Right hindlimb (tissue), 1 donor: Measurements from ENCODE around the gene ARFRP1.

Experiments
- DNase-seq: peaks from one replicate; pipeline ENCODE4 v3.0.0-alpha.2; 2018

Gene ARFRP1

DNA sequence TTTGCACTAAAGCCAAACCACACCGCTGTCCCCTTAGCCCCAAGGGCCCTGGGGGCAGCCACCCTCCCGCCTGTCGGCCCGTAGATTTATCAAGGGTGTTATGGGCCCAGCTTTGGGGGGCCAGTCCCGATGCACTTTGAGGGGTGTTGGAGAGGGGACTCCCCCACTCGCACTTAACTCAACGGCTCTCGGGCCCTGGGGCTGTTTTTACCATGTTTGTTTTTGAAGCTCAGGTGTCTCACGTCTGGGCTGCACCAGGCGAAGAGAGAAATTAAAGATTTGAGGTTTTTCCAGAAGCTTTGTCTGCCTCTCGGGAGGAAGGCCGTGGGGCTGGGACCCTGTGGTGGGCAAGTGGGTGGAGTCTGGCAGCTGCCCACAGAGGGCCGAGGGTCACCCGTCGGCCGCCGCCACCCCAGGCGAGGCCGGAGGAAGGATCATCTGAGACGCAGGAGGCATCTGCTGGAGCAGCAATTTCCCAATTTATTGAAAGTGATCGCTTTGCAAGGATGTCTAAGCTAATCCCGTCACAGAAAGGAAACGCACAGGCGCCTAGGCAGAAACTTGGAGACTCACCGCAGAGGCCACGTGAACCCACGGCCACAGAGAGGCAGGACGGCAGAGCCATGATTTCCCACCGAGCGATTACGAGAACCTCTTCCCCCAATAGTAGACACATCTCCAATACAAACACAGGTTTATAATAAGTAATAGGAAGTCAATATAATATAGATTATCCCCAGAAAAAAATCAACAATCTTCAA, 35.6 kb upstream of the ARFRP1 start:
- no peak for DNase-seq

DNA sequence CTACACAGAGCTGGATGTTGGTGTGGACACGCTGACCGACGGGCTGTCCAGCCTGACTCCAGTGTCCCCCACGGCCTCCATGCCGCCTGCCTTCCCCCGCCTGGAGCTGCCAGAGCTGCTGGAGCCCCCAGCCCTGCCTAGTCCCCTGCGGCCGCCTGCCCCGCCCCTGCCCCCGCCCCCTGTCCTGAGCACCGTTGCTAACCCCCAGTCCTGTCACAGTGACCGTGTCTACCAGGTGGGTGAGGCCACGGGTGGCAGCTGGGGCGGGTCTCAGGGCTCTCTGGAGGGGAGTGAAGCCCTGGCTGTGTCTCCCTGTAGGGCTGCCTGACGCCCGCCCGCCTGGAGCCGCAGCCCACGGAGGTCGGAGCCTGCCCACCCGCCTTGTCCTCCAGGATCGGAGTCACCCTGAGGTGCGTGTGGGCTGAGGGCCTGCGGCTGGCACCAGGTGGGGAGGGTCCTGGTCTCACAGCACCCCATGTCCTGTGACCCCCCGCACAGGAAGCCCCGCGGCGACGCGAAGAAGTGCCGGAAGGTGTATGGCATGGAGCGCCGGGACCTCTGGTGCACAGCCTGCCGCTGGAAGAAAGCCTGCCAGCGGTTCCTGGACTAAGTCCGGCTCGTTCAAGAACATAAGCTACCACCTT, 34.7 kb upstream of the ARFRP1 start:
- peak; percentile 21 for DNase-seq

DNA sequence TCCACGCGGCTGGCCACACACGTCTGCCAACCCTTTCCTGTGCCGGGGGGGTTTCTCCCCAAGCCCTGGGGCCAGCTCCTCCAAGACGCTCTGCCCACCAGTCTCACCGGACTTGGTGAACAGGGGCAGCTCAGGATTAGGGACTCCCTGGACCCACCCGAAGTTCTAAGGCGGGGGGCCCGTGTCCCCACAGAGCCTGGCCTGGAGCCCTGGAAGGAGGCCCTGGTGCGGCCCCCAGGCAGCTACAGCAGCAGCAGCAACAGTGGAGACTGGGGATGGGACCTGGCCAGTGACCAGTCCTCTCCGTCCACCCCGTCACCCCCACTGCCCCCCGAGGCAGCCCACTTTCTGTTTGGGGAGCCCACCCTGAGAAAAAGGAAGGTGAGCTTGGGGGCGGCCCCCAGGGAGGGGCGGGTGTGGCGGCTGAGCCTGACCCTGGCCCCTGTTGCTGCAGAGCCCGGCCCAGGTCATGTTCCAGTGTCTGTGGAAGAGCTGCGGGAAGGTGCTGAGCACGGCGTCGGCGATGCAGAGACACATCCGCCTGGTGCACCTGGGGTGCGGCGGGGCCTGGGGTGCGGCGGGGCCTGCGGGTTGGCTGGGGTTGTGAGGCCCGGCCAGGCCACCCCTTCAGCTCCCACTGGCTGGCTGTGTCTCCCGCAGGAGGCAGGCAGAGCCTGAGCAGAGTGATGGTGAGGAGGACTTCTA, 34.1 kb upstream of the ARFRP1 start:
- peak; percentile 34 for DNase-seq

DNA sequence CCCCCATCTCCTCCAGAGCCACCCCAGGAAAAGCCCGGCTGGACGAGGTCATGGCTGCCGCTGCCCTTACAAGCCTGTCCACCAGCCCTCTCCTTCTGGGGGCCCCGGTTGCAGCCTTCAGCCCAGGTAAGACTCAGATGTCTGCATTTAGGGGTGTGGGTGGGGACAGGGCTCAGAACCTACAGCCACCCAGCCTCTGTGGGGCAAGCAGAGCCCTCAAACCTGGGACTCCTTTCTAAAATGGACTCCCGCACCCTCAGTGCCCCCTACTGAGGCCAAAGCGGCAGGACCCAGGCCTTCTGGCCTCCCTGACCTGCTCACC, 33.5 kb upstream of the ARFRP1 start:
- no peak for DNase-seq

DNA sequence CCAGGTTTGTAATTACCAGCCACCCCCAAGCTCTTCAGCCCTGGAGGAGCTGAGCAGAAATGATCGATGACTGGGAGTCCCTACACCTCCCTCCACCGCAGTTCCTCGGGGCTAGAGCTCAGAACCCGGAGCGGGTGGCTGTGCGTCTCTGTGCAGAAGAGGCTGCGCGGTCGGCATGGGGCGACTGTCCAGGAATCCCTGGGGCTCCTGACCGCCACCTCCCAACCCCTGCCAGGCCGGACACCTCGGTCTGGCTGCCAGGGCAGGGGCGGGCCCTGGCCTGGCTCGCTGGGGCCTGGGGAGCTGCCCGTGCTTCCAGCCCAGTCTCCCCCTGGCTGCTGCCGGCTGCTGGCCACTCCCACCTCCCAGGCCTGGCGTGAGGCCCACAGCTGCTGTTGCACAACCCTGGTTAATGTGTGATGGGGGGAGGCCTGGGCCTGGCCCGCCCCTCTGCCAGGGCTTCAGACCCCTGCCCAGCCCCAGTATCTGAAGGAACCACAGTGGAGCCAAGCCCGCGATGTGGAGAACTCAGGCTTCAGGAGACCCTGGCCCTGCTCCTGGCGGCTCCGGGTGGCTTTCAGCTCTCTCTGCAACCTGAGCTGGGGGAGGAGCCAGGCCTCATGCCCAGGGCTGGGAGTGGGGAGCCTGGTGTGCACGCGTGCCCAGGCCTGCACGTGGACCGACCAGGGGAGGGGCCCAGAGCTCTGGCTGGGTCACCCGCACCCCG, 33.0 kb upstream of the ARFRP1 start:
- DNase-seq: peak; percentile 95

DNA sequence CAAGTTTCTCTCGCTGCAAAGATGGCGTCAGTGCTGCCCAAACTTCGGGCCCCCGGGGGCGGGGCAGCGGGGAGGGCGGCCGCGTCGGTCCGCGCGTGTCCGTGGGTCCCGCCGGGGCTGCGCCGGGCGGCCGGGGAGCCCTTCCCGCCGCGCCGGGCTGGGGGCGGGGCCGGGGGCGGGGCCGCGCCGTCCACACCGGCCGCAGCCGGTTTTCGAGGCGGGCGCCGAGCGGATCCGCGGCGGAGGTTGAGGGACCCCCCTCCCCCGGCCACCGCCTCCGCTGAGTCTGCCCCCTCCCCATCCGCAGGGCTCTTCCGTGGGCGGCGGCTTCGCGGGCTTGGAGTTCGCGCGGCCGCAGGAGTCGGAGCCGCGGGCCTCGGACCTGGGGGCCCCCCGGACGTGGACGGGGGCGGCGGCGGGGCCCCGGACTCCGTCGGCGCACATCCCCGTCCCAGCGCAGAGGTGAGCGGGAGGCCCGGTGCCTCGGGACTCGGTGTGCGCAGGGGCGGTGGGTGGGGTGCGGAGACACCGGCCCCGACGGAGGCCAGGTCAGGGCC, 32.4 kb upstream of the ARFRP1 start:
- peak; percentile 75 for DNase-seq

DNA sequence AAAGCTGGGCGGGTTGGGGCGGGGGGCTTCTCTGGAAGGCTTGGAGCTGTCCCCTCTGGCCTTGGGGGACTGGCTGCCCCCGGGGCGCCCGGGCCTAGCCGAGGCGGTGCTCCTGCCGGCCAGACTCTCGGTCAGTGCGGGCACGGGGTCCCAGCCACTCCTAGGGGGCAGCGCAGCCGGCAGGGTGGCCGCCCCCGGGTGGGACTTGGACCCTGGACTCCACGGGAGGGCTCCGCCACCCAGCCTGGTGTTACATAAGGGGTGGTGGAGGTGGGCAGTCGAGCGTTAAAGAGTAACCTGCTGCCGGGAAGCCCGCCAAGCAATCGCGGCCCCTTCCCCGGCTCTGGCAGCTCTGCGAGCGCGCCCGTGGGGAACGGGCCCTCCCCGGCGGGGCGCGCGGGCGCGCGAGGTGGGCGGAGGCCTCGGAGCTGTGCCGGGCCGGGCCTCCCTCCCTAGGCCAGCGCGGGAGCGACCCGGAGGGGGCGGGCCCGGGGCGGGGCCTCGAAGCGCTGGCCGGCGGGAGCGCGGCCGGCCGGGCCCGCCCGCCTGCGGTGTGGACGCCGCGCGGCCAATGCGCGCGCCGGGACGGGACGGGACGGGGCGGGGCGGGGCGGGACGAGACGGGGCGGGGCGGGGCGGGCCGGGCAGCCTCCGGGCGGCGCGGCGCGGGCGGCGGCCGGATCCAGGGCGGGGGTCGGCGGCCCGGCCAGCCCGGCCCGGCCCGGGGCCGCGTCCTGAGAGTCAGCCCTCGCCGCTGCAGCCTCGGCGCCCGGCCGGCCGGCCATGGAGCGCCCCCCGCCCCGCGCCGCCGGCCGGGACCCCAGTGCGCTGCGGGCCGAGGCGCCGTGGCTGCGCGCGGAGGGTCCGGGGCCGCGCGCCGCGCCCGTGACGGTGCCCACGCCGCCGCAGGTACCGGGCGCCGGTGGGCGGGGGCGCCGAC, 31.6 kb upstream of the ARFRP1 start, which contains the start of gene SLC2A4RG:
Gene SLC2A4RG (plus strand): TSS at position 647 of the 940 bp plus-strand sequence. CDS start 137 bp downstream, at position 784.
- peak; percentile 90 for DNase-seq

DNA sequence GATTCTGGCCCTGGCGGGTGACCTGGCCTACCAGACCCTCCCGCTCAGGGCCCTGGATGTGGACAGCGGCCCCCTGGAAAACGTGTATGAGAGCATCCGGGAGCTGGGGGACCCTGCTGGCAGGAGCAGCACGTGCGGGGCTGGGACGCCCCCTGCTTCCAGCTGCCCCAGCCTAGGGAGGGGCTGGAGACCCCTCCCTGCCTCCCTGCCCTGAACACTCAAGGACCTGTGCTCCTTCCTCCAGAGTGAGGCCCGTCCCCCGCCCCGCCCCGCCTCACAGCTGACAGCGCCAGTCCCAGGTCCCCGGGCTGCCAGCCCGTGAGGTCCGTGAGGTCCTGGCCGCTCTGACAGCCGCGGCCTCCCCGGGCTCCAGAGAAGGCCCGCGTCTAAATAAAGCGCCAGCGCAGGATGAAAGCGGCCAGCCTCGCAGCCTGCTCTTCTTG, 30.9 kb upstream of the ARFRP1 start:
- peak; percentile 78 for DNase-seq

DNA sequence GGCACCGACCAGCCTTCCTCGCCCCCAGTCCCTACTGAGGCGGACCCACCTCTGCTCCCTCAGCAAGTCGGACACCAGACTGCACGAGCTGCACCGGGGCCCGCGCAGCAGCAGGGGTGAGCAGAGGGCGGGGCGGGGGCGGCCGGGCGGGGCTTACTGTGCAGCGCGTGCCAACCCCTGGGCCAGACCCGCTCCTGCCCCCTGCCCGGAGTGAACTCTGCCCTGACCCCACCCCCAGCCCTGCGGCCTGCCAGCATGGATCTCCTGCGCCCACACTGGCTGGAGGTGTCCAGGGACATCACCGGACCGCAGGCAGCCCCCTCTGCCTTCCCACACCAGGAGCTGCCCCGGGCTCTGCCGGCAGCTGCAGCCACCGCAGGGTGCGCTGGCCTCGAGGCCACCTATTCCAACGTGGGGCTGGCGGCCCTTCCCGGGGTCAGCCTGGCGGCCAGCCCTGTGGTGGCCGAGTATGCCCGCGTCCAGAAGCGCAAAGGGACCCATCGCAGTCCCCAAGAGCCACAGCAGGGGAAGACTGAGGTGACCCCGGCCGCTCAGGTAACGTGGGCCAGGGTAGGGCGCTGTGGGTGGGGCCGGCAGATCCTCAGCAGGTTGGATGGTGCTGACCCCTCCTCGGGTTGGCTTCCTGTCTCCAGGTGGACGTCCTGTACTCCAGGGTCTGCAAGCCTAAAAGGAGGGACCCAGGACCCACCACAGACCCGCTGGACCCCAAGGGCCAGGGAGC, 30.3 kb upstream of the ARFRP1 start:
- no peak for DNase-seq

DNA sequence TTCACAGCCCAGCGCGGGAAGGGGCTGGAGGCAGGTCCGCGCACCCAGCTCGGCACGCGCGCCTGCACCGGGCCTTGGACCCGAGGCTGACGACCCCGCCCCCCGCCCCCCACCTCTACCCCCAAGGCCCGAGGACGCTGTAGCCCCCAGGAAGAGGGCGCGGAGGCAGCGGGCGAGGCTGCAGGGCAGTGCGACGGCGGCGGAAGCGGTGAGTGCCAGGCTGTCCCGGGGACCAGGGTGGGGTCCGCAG, 29.8 kb upstream of the ARFRP1 start:
- DNase-seq: no peak

DNA sequence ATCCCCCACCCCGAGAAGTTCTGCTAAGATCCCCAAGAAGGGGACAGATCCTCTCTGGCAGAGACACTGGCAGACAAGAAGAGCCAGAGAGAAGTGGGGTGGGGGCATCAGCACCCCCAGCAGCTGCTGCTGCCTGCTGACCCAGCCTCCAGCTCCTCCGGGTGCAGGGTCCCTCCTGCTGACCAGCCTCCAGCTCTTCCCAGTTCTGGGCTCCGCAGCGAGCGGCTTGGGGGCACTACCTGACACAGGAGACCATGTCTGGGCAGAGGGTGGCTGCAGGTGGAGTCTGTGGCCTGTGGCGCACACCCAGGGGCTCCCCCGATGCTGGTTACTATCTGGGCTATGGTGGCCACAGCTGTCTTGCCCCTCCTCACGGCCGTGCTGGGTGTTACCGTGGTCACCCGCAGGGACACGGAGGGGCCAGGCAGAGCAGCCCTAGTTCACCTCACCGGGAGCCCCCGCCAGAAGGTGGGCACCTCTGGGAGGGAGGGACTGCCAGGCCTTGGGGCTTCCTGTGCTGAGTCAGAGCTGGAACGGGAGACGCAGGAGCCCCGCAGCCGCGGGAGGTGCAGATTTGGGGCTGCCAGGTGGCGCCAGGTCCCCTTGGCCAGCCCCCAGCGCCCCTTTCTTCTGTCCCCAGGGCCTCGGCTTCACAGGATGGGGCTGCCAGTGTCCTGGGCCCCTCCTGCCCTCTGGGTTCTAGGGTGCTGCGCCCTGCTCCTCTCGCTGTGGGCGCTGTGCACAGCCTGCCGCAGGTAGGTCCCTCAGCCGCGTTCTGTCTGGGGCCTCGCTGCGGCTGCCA, 29.3 kb upstream of the ARFRP1 start:
- DNase-seq: no peak

DNA sequence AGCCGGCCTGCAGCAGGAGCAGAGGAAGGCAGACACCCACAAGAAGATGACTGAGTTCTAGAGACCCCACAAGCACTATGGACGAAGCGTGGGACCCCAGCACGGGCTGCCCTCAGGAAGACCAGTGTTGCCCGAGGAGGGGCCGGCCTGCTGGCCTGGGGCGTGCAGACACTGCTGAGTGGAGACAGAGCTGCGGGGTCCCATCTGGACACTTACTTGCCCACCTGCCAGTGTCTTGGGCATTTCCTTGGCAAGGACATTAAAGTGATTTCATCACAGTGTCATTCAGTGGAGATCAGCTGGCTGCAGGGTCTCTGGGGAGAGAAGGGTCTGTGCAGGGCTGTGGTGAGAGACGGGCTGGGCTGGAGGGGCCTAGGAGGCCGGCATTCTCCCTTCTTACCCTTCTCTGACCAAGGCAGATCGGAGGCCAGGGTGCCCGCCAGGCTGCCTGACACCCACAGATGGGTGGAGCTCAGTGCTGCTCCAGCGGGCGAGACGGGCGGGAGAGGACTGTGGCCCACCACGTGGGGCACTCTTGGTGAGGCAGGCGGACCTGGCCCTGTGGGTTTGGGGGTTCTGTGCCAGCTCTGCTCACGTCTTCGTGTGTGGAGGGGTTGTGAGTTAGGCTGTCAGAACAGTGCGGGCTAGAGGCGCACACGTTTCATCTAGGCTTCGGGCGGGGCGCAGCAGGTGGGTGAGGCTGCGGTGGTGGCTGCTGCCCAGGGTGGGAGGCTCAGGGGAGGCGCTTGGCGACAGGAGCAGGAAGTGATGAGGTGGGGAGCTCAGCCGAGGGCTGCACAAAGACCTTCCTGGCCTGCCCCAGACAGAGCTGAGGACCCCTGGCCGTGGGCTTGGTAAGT, 28.3 kb upstream of the ARFRP1 start, which contains the start of gene LIME1:
Gene LIME1 (plus strand): TSS at position 806 of the 860 bp plus-strand sequence. CDS start 886 bp downstream, outside the sequence.
- no peak for DNase-seq

DNA sequence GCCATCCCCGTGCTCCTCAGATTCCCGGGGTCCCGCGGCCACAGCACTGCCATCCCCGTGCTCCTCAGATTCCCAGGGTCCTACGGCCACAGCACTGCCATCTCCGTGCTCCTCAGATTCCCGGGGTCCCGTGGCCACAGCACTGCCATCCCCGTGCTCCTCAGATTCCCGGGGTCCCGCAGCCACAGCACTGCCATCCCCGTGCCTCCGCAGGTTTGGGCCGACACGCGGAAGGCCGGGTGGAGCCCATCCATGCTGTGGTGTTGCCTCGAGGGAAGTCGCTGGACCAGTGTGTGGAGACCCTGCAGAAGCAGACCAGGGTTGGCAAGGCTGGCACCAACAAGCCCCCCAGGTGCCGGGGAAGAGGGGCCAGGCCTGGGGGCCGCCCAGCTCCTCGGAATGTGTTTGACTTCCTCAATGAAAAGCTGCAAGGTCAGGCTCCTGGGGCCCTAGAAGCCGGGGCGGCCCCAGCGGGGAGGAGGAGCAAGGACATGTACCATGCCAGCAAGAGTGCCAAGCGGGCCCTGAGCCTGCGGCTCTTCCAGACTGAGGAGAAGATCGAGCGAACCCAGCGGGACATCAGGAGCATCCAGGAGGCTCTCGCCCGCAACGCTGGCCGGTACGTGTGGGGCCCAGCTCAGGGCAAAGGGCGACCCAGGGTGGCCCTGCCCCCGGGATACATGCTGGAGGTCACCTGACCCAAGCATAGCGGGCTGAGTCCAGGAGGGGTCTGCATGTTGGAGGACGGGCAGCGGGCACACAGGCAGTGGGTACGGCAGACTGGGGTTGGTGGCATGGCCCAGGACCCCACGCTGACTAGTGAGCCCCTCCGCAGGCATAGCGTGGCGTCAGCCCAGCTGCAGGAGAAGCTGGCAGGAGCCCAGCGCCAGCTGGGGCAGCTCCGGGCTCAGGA, 27.4 kb upstream of the ARFRP1 start:
- no peak for DNase-seq

DNA sequence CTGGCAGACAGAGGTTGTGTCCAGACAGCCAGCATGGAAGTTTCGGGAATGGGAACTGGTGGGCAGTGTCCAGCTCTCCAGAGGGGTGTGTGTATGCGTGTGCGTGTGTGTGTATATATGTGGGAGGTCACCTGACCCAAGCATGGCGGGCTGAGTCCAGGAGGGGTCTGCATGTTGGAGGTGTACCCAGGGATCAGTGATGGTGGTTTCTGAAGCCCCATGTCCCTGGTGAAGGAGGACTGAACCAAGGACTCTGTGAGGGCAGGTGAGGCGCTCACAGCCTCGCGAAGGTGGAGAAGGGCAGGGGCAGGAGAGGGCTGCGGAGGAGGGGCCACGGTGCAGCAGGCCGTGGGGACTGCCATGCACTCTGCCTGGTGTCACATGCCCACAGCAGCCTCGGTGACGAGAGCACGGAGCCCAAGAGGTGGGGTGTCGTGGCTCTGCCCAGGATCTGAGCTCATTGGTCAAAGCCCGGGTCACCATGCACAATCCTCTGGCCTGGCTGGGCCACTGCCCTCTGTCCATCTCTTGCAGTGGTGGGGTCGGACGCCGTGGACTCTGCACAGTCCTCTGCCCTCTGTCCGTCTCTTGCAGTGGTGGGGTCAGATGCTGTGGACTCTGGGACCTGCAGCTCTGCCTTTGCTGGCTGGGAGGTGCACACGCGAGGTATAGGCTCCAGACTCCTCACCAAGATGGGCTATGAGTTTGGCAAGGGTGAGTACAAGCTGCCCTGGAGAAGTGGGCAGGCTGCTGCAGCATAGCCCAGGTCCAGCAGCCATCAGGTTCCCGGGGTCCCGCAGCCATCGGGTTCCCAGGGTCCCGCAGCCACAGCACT, 26.6 kb upstream of the ARFRP1 start:
- no peak for DNase-seq

DNA sequence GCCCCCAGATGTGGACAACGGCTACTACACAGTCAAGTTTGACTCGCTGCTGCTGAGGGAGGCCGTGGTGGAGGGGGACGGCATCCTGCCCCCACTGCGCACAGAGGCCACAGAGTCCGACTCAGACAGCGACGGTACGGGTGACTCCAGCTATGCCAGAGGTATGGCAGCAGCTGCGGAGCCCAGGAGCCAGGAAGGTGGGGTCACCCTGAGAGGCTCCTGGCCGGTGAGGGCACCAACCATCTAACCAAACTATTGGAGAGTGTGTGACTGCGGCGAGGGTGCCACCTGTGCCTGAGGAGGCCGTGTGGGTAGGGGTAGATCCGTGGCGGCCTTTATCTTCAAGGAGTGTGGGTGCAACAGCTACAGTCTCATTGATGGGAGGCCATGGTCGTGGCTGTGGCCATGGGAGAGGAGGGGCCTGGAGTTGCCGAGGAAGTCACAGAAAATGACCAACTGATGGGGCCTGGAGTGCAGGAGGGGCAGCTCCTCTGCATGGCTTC, 25.9 kb upstream of the ARFRP1 start:
- DNase-seq: no peak

DNA sequence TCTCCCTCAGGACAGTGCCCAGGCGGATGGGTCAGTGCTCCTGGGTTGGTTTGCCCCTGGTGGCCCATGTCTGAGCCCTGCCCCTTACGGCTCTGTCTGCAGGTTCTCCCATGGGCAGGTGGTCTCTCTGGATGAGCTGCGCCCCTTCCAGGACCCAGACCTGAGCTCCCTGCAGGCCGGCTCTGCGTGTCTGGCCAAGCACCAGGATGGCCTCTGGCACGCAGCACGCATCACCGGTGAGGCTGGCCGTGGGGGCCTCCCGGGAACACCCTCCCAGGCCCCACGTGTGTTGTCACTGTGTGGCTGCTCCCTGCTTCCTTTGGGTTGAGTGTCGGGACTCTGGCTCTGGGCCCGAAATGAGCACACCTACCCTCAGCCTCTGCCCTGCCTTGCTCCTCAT, 25.3 kb upstream of the ARFRP1 start:
- DNase-seq: no peak
